Activated CD8-positive, alpha-beta memory T cell treated with anti-CD3 and anti-CD28 coated beads, Interleukin-2, amount 50 U/mL, for 1 hour (primary cell): ENCODE data around the gene BABAM1.

Source experiments
- DNase-seq: peaks from one replicate; pipeline ENCODE4 v3.0.0-alpha.2; 2020; ENCODE audit errors: extremely low read depth

The BABAM1 gene

DNA sequence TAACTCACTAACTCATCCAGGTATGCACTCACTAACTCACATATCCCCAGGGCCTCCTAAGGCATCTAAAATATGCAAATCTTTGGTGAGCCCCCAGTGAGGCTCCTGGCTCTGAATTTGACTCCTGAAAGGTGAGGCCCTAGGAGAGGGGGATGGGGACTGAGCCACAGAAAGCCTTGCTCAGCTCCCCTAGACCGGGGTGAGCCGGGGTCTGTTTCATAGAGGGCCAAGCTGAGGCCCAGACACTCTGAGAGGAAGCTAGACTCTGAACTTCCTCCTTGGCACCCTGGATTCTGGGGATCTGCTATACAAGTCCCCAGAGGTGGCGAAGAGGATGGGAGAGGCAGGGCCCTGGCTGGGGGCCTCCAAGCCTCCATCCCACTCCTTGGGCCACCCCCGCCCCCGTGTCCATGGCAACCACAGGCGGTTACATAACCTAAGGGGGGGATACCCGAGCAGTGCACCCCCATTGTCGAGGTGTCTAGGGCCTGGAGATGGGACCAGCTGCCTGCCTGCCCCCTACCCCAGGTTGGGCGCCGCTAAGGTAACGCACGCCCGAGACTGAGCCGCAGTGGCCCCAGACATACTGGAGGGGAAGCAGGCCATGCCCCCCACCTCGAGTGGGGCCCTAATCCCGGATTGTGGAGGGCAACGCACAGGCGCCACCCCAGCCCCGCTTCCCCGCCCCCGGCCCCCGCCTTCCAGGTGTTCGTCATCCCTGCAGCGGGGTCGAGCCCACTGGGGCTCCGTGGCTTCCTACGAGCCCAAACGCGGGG lies 35.3 kb downstream of the BABAM1 start:
- DNase-seq, result no peak

DNA sequence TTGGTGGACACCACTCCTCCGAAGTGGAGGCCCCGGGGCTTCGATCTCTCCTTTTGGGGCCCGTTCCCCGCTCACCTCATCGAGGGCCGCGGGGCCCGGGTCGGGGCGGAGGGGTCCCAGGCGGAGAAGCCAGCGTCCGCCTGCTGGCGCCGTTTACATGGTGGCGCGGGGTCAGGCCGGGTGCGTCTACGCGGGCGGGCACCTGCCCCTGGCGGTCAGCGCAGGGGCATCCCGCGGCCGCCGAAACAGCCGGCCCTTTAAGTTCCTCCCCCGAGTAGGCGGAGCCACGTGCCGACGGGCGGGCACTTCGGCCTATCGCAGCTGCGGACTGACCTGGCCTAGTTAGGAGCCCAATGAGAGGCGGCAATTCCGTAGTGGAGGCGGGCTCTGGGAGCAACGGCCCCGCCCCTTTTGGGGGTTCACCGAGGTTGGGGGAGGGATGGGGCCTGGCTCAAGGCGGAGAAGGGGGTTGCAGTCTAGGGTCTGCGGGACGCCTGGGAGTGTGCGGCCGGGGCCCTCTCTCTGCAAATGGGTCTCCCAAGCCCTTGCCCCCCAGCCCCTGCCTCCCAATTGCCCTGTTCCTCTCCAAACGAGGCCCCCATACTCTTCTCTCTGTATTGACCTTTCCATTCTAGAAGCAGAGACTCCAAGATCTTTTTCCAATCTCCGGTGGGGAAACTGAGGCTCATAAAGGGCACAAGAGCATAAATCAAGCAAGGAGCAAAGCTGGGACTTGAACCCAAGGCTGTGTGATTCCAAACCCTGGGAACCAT lies 36.1 kb downstream of the BABAM1 start, which contains the start of gene ABHD8:
Gene ABHD8 (minus strand): TSS at position 259 of the 773 bp plus-strand sequence. CDS start 1,809 bp downstream, outside the sequence.
- peak; percentile 83 for DNase-seq

DNA sequence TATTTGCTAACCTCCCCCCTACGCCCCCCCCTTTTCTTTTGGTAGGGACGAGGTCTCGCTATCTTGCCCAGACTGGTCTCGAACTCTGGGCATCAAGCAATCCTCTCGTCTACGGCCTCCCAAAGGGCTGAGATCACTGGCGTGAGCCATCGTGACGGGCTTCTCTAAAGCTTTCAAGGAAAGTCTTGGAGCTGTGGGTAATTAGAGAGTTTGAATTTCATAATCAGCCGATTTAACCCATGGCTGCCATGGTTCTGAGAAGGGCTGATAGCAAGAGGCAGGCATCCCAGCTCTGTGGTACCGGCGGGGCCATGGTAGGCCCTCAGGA lies 36.7 kb downstream of the BABAM1 start:
- DNase-seq, result no peak

DNA sequence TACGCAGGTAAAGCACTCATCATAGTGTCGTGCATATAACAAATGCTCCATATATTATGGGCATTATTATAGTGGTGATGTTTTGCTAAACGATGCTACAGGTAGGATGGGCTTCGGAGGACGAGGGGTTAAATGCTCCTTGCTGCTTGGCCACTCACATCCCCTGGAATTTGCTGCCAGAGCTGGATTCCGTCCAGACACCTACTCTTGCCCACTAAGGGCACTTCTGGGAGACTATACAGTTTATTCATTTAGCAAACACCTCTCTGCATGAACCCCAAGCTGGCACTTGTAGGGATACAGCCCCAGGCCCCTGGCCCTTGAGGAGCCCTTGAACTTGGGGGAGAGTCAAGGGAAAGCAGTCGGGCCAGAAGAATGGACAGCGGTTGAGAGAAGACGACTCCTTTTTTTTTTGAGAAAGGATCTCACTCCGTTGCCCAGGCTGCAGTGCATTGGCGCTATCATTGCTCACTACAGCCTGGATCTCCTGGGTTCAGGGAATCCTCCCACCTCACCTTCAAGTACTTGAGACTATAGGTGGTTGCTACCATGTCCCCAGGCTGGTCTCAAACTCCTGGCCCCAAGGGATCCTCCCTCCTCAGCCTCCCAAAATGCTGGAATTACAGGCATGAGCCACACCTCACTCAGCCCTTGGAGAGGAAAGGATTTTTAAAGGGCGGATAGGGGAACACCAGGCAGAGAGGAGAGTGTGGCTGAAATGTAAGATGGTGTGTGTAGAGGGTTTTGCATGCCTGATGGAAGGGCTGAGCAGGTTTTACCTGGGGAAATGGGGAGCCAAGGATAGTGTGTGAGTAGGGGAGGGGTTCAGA lies 37.4 kb downstream of the BABAM1 start:
- DNase-seq, result no peak

DNA sequence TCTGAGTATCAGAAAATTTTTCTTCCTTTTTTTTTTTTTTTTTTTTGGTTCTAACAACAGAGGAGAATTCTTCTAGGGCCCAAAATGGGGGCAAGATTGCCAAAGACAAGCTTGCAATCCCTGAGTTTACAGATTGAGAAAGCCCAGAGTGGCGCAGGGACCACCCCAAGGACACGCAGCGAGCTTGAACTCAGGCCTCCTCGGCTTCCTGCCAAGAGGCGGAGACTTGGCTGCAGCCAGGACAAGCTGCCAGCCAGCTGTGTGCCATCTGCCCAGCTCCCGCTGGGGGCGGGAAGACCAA lies 37.9 kb downstream of the BABAM1 start:
- DNase-seq, result no peak

DNA sequence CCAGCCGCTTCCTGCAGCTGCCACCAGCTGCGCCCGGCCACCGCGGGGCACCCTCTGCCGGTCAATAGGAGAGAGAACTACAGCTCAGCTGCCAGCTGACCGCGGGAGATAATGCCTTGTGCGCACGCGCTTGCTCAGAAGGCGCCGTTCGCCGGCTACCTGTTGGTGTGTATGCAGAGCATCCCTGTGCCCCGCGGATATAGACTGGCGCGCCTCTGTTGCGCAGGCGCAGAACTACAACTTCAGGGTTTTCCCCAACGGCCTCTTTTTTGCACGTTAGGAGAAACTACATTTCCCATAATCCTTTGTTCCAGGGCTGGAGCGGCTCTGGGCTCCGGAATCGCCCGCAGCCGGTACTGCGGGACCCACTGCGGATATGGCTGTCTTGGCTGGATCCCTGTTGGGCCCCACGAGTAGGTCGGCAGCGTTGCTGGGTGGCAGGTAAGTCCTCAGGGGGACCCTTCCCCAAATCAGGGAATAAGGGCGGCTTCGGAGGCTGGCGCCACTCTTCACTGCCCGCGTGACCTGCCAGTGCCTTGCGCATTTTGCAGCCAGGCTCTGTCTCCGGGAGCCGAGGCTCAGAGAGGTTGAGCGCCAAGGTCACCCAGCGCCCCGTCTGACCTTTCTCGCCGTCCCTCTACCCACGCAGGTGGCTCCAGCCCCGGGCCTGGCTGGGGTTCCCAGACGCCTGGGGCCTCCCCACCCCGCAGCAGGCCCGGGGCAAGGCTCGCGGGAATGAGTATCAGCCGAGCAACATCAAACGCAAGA lies 38.5 kb downstream of the BABAM1 start, which contains the start of gene MRPL34:
Gene MRPL34 (plus strand): TSS at position 356 of the 768 bp plus-strand sequence. CDS start 21 bp downstream, at position 377.
- DNase-seq, result peak; percentile 90

DNA sequence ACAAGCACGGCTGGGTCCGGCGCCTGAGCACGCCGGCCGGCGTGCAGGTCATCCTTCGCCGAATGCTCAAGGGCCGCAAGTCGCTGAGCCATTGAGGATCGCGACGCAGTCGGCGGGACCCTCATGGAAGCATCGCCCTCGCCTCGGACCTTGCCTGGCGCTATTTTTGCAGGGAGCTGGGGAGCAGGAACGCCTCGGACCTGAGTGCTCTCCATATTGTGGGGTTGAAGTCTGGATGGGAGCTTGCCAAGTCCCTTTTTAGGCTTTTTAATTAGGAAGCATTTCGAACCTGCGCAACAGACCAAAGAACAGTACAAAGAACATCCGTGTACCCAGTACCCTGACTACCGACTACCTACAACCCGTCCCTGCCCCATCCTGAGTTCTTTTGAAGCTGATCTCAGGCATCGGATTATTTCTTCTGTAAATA lies 39.1 kb downstream of the BABAM1 start:
- no peak for DNase-seq

DNA sequence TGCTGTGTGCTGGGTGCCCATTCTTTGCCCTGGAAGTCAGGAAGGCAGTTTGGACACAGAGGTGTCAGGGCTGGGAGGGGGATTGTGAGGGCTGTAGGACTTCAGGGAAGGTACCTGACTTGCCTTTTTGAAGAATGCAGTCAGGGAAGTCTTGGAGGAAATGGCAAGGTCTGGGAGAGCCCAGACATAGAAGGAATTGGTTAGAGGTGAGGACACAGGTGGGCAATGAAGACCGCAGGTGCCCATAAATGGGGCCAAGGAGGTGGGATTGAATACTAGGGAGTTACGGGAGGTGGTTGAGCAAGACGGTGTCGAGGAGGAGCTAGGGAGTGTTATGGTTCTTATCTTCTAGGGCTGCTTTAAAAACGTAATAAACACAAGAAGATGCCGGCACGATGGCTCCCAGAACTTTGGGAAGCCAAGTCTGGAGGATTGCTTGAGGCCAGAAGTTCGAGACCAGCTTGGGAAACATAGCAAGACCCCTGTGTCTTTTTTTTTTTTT lies 40.7 kb downstream of the BABAM1 start:
- DNase-seq, result no peak

DNA sequence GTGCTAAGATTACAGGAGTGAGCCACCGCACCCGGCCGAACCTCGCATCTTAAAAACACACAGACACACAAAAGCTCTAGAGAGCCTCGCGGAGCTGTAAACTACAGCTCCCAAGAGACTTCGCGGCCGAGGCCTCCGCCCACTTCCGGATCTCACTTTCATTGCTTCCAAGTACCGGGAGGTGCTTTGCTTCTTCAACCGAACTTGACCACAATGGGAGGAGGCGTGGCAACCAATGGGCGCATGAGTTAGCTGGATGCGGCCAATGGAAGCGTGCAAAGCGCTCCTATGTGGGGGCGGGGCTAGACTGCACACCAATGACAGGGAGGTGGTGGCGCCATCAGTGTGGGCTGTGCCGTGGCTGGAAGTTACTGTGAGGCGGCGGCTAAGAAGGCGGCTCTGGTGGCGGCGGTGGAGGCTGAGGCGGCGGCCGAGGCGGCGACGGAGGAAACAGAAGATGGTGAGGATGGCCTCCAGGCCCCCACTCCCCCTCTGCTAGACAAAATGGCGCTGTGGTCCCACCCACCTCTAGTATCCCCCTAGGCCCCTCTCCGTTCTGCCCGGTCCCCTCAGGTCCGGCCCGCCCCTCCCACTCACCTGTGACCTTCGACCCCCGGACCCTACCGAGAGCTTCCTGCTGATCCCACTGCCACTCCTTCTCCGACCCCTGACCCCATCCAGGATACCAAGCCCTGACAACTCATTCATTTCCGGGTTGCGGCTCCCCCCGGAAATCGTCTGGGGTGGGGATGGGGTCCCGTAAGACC lies 42.1 kb downstream of the BABAM1 start, which contains the start of gene DDA1:
Gene DDA1 (plus strand): TSS at position 366 of the 767 bp plus-strand sequence. CDS start 92 bp downstream, at position 458.
- DNase-seq, result peak; percentile 99

DNA sequence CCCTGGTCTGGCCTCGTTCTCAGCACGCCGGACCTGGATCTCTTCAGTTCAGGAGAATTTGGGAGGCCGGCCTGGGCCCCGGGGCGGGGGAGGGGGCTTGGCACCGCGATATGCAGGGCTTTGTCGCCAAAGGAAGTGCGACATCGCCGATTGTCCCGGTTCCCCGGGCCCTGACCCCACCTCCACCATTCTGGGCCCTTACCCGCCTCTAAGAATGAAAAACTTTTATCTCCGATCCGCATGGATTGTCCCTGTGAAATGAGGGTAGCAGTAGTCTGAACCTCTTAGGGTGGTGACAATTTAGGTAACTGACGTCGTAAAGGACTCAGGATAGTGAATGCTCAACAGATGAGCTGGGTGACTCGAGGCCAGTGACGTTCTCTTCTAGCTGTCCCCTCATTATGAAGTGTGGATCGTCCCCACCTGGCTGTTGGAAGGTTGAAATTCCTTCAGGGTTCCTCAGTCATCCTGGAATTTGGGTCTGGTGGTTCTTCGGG lies 42.8 kb downstream of the BABAM1 start:
- DNase-seq, result no peak

DNA sequence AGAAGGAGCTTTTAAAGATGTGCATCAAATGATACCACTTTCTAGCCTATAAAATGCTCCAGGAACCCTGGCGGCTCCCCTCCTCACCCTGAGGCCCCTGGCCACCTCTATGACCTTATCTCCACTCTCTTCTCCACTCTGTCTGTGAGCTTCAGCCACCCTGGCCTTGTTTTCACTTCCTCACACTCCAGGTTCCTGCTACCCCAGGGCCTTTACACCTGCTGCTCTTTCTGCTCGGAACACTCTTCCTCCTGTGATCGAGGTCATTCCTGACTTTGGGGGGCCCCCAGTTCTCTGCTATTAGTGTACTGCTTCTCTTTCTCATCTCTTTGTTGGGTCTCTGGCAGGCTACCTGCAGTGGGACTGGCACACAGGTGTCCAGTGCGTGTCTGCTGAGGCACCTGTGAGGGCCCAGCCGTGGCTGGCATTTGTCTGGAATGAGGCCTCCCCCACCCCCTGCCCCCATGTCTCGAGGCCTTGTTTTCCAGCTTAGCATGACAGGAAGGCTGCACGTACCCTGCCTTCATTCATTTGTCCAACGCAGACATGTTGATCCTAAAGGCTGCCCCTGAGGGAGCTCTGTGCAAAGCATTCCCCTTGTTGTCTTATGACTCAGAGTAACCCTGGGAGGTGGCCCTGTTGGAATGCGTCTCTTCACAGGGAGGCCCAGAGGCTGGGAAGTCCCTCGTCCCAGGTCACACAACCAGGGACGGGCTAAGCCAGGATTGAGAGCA lies 44.4 kb downstream of the BABAM1 start:
- no peak for DNase-seq

DNA sequence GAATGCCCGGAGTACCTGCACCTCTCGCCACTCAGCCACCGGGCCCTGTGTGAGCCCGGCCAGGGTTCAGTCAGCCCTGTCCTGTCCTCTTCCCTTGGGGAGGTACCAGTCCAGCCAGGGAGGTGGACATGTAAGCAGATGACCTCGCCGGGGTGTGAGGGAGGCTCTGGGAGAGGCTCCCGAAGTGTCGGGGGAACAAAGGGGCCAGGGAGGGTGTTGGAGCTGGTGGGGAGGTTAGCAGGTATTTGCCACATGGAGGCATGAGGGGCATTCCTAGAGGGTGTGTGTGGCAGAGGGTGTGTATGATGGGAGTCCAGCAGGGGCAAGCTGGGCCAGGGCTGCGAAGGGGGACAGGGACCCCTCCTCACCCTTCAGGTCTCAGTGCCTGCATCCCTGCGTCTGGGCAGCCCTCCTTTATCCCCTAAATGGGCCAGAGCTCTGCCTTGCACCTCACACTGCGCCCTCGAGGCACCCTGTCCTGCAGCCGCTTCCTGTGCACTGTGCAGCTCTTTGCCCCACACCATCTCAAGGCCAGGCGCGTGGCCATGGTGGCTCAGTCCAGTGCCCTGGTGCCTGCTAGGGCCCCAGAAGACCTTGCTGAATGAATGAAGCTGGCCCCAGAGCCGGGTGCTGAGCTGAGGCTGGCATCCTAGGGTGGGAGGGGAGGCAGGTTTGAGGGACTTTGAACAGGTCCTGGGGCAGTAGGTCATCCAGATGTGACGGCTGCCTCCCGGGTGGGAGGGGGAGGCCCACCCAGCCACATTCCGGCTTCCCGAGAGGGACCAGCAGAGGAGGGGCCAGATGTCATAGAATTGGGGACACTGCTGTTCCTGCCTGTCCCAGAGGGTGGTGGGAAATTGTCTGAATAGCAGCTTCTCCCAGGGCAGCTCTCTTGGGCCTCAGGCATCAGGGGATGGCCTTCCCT lies 45.2 kb downstream of the BABAM1 start:
- no peak for DNase-seq

DNA sequence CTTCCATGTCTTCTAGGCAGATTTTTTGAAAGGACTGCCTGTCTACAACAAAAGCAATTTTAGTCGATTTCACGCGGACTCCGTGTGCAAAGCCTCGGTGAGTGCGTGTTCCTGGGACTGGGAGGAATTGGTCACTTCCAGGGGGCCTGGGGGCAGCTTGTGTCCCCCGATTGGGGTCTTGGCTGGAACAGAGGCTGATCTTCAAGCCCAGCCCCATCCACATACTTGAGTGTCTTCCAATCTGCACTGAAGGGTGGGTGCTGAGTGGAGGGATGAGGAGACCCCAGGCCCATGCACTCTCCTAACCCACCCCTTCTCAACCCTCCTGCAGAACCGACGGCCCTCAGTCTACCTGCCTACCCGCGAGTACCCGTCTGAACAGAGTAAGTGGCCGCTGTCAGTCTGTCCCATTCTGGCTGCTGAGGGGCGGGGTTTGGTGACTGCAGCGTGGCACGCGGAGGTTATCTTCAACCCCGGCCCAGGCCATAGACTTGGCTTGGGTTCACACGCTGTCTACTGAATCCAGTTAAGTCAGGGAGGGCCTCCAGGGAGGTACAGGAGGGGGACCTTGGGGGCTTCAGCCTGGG lies 46.9 kb downstream of the BABAM1 start:
- DNase-seq, result no peak

DNA sequence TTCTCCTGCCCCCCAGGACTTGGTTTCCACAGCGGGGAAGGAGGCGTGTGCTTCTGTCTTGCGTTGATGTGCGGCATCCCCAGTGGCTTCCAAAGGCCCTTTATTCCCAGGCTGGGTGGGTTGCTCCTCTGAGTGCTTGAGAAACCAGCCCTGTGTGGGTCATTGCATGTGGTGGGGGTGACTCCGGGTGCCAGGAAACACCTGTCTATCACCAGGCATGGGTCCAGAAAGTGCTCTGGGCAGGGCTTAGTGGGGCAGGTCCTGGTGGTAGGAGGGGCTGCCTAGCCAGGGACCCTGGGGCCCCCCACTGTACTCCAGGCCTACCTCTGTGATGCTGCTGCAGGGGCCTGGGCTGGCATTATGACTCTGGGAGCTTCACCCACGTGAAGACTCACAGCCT lies 51.7 kb downstream of the BABAM1 start:
- no peak for DNase-seq

DNA sequence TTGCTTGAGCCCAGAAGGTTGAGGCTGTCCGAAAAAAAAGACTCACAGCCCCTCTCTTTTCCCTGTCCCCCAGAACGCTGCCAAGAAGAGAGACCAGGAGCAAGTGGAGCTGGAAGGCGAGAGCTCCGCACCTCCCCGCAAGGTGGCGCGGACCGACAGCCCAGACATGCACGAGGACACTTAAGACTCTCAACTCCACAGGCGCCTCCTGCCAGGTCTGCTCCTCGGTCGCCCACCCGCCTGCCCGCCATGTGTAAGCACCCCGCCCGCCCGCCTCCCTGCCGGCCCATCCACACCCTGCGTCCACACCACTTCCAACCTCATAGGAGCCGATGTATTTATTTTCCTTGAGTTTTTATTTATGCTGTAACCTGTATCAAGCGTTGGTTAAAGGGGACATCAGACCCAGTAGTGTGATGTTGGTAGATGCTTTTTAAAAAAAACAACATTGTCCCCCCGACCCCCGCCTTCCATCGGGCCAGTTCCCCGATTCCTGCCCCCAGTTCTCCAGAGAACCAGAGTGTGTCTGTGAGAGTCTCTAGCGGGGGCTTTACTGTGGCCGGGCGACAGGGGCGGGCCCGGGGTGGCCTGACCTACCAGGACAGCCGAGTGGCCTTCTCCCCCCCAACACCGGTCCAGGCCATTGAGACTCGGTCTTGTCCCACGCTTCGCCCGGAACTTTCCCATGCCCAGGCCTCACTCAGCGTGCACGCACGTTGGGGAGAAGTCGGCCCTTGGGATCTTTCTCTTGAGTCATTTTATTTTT lies 52.4 kb downstream of the BABAM1 start:
- DNase-seq, result no peak

DNA sequence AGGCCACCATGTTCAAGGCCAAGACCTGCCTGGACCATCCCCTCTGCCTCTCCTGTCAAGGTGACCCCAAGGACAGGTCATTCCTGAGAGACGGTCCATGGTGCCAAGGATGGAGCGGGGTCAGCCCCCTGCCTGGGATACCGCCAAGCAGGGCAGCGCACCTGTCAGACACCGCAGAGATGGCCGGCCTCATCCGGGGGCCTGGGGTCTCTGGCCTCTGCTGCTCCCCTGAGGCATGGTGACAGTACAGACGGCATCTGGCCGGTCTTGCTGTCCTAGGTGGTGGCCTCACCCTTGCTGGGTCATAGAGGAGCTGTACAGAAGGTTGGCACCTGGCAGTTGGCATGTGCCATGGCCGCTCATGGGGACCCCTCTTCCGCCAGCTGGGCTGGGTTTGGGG lies 53.2 kb downstream of the BABAM1 start:
- DNase-seq, result no peak
